ENCODE measurements around the gene C1orf216. TPM values are rescaled to one million over a fixed set of nuclear protein-coding genes. Genes with fewer than 3 reads are reported as not detected.

The C1orf216 gene, protein sequence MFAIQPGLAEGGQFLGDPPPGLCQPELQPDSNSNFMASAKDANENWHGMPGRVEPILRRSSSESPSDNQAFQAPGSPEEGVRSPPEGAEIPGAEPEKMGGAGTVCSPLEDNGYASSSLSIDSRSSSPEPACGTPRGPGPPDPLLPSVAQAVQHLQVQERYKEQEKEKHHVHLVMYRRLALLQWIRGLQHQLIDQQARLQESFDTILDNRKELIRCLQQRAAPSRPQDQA
- total RNA-seq: 69.9 TPM

DNA sequence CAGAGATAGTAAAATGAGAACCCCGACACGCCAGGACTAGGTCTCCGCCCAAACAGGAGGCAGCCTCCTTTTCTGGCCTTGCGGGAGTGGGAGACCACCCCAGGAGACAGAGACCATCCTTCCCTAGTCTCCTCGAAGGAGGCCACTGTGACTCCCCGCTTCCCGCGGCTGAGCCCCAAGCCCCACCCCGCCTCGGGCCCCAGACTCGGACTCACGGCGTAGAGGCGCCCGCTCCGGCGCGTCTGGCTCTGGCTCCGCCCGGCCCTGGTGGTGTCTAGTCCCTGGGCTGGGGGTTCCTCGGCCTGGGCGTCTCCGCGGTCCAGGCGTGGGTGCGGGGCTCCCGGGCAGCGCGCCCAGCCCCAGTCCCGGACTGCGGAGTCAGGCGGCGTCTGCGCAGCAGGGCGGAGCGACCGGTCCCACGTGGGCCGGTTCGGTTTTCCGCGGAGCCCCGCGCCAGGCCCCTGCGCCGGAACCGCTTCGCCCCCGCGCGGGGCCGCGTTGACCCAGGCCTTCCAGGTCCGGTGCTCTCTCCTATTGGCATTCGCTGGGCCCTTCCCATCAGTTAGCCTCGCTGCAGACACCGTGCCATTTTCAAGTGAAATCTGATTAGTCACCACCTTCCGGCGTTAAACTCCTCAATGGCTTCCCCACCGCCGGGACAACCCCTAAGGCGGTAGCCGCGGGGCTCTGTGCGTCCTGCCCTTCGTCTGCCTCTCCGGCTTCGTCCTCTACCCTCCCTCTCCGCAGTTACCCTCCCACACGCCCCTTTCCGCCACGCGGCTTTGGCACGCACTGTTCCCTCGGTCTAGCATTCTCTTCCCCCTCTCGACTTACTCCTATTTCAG lies at the start of gene C1orf216:
TSS of gene C1orf216 (minus strand) at position 393 of the 845 bp plus-strand sequence. CDS start 2,563 bp downstream, outside the sequence.

Other genes starting within 250 kb of the C1orf216 start
- 68.3 TPM for gene KIAA0319L, start 161.5 kb downstream of the C1orf216 start, total RNA-seq
- gene NCDN, start 161.1 kb downstream of the C1orf216 start, total RNA-seq: 117 TPM
- 0.69 TPM for gene TFAP2E, start 145.6 kb downstream of the C1orf216 start, total RNA-seq
- gene PSMB2, start 77.4 kb downstream of the C1orf216 start, total RNA-seq: 27.0 TPM
- gene CLSPN, start 51.1 kb upstream of the C1orf216 start, total RNA-seq: 6.2 TPM
- 51.4 TPM for gene AGO4, start 89.1 kb upstream of the C1orf216 start, total RNA-seq
- 18.5 TPM for gene AGO1, start 164.3 kb upstream of the C1orf216 start, total RNA-seq
- gene AGO3, start 212.2 kb upstream of the C1orf216 start, total RNA-seq: 27.9 TPM

Measured in diencephalon (tissue), 1 donor.